Skeletal muscle cell (primary cell): ENCODE measurements around the gene SLC24A3.
A peak's percentile ranks its signal among the peaks of the same experiment; 100 is the strongest.
"Not testable (repeated sequence)": the region's sequence is repeated elsewhere in the genome, so short reads cannot be mapped to it uniquely, and the experiment has no call there.

ENCODE experiments used
- DNase-seq: peaks from one replicate; pipeline ENCODE4 v3.0.0-alpha.2; 2010; ENCODE audit warnings: low read depth
- H3K4me3 ChIP-seq: 2 replicates; pipeline ENCODE4 v1.5.1; 2011; ENCODE audit warnings: low read depth, mild to moderate bottlenecking, control low read depth, low read length, moderate library complexity

Gene SLC24A3

DNA sequence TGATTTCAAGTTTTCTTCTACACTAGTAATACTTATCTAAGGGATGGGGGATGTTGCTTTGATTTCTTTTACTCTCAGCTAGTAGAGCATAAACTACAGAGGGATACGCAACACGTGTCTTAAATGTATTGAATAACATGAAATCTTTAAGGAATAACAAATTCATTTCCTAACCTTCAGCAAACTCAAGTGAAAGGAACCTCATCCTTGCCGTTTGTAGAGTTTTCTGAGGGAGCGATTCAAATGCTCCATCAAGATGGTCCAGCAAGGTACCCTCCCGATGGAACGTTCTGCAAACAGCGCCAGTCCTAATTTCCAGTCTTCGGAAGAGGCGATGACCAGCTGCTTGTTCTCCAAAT, 450.2 kb downstream of the SLC24A3 start:
- no peak overlapping the region for H3K4me3 ChIP-seq
- DNase-seq: no peak

DNA sequence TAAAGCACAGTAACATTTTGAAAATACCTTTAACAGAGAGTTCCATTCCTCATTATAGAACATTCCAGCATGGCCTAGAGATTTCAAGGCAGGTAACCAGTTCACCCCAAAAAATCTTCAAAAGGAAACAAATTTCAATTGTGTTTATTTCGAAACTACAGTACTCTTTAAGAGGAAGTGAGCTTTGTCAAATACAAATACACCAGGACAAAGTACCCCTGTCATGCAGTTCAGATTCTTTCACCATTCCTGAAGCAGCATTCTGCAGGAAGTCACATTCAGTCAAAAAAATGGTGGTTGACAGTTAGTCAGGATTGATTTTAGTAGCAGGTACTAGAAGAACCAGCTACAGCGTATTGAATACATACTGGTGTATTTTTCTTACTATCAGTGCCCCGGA, 456.0 kb downstream of the SLC24A3 start:
- H3K4me3 ChIP-seq: no peak overlapping the region
- DNase-seq: no peak

DNA sequence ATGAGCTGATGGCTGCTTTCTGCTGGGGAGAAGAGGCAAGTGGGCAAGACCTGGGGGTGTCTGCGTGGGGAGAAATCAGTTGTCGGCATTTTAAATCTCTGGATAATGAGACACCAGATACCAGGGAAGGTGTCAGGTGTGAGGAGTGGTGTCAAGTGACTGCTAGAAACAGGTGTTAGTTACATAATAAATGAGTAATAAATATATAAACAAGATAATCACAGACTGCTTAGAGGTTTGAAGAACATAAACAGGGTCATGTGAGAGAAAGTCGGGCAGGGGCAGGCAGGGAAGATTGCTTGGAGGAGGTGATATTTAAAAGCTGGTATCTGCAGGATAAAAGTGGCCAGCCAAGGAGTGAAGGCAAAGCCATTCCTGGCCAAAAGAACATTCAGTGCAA, 458.4 kb downstream of the SLC24A3 start:
- H3K4me3 ChIP-seq: no peak overlapping the region
- no peak for DNase-seq

DNA sequence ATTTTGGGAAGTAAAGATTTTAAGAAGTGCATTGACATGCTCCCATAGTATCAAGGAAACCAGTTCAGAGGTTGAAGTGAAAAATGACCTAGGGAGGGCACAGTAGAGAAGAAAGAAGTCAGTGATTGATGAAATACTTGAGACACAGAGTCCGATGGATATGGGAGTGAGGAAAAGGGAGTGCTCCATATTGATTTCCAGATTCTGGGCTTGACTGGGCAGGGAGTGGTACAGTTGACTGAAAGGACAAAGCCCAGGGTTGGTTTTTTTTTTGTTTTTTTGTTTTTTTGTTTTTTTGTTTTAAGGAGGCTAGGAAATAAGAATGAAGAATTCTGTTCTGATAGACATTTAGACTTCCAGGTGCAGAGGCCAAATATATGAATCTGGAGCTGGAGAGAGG, 458.9 kb downstream of the SLC24A3 start:
- DNase-seq: no peak
- H3K4me3 ChIP-seq: no peak overlapping the region

DNA sequence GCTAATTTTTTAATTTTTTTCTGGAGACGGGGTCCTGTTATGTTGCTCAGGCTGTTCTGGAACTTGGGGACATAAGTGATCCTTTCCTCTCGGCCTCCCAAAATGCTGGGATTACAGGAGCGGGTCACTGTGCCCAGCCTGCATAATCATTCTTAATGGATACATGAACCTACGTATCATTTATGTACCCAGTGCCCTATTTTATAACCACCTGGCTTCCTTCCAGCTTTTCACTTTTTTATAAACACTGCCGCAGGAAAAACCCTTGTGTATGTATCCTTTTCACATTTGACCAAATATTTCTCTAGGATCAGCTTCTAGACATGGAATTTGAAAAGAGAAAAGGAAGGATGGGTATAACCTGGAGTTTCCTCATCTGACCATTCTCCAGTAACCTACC, 460.1 kb downstream of the SLC24A3 start:
- no peak for DNase-seq
- no peak overlapping the region for H3K4me3 ChIP-seq

DNA sequence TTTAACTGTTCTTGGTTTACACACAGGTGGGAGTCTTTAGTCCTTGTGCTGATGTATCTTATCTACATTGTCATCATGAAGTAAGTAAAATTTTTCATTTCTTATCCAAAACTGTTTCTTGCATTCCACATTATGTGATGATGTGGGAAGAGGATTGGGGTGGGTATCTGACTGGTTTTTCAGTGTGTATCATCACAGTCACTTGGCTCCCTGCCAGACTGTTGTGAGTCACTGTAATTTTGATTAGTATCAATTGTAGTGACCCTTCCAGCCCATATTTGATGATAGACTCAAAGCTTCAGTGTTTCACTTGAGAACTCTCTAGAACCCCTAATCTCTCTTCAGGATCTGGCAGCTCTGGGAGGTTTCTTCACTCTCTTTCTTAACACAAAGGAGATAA, 461.1 kb downstream of the SLC24A3 start:
- DNase-seq: no peak

DNA sequence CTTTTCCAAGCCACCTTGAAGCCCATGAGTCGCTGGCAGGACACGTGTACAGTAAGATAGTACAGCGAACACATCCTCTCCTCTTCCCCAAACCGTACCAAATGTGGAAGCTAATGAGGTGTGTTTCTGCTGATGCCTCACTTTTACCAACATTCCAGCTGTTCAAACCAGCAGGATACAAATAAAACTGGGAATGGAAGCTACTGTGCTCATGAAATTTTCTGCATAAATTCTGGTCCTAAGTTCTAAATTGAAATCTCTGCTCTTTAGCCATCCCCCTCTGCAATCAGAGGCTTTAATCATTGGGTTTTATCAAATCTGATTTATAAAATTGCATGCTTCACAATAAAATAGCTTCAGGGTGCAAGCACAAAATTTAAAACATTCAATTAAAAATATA, 463.8 kb downstream of the SLC24A3 start:
- H3K4me3 ChIP-seq: no peak overlapping the region
- no peak for DNase-seq

More for the DNA sequence above, 461.1 kb downstream of the SLC24A3 start:
- H3K4me3 ChIP-seq: no peak overlapping the region

DNA sequence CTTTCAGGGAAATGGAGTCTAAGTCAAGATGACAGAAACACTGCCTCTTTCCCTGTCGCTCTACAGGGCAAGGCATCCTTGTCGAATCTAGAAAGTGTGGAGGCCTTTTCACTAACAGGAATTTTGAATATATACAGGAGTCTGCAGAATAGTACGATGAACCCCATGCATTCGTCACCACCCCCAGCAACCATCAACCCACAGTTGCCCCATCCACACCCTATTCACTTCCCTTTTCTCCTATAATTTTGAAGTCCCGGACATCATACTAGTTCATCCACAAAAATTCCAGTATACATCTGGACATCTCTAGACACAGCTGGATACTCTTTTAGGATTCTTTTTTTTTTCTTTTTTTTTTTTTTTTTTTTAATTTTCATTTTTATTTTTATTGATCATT, 464.9 kb downstream of the SLC24A3 start:
- DNase-seq: no peak
- H3K4me3 ChIP-seq: no peak overlapping the region

DNA sequence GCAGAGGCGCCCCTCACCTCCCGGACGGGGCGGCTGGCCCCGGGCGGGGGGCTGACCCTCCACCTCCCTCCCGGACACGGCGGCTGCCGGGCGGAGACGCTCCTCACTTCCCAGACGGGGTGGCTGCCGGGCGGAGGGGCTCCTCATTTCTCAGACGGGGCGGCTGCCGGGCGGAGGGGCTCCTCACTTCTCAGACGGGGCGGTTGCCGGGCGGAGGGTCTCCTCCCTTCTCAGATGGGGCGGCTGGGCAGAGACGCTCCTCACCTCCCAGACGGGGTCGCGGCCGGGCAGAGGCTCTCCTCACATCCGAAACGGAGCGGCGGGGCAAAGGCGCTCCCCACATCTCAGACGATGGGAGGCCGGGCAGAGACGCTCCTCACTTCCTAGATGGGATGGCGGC, 466.1 kb downstream of the SLC24A3 start:
- H3K4me3 ChIP-seq, DNase-seq: not testable (repeated sequence)

DNA sequence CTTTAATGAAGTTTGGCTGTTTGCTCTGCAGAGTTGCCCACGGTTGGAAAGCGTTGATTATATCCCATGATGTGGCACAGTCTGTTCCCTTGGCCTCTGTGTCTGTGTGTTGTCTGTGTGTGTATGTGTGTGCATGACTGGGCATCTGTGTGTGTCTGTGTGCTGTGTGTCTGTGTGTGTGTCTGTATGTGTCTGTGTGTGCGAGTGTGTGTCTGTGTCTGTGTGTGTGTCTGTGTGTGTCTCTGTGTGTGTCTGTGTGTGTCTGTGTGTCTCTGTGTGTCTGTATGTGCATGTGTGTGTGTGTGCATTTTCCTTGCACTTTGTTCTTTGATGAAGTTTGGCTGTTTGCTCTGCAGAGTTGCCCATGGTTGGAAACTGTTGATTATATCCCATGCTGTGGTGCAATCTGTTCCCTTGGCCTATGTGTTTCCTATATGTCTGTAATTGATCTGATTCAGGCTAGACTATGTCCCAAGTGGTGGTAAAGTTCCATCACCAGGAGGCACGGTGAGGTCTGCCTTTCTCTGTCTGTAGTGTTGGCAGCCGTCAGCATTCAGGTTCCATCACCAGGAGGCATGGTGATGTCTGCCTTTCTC, 467.6 kb downstream of the SLC24A3 start:
- H3K4me3 ChIP-seq: no peak overlapping the region
- no peak for DNase-seq

DNA sequence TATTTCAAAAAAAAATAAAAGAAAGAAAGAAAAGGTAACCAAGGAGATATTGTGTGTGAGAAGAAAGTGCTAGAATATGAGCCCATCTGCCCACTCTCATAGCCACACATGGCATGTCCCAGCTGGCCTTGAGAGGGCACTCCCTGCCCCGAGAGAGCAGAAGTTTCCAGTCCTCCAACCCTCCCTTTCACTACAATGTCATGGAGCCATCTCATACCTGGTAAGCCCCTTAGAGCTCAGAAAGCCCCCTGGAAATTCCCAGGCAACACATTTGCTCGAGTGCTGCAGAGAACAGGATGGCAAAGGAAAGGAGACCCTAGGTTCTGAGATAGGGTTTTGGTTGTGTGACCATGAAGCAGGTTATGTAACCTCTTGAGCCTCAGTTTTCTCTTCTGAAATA, 469.8 kb downstream of the SLC24A3 start:
- no peak overlapping the region for H3K4me3 ChIP-seq
- DNase-seq: no peak

DNA sequence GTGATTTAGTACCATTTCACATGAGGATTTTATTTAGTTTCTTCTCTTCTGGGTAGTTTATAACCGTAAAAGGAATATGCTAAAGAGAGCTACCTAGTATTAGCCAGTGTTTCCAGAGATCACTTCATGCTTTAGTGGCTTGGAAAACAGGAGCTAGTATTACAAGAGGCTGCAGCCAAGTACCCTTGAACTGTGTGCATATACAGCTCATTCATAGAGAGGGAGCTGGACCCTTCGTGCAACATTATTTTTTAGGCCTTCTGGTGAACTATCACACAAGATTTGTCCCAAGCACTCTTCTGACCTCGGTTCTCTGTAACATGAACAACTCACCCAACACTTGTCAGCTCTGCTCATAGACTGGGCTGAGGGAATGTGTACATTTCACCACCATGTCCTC, 470.7 kb downstream of the SLC24A3 start:
- no peak overlapping the region for H3K4me3 ChIP-seq
- DNase-seq: no peak

DNA sequence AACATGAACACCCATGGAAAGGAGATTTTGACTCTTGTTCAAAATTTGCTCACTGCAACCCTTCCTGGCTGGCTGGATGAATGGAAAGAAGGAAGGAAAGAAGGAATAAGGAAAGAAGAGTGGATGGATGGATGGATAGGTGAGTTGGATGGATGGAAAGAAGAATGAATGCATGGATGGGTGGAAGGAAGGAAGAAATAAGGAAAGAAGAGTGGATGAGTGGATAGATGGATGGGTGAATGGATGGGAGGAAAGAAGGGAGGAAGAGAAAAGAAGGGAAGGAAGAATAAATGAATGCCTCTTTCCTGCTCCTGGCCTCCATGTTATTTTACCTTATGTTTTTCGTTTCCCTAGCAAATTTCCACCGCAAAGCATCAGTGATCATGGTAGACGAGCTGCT, 471.4 kb downstream of the SLC24A3 start:
- DNase-seq: no peak
- no peak overlapping the region for H3K4me3 ChIP-seq

DNA sequence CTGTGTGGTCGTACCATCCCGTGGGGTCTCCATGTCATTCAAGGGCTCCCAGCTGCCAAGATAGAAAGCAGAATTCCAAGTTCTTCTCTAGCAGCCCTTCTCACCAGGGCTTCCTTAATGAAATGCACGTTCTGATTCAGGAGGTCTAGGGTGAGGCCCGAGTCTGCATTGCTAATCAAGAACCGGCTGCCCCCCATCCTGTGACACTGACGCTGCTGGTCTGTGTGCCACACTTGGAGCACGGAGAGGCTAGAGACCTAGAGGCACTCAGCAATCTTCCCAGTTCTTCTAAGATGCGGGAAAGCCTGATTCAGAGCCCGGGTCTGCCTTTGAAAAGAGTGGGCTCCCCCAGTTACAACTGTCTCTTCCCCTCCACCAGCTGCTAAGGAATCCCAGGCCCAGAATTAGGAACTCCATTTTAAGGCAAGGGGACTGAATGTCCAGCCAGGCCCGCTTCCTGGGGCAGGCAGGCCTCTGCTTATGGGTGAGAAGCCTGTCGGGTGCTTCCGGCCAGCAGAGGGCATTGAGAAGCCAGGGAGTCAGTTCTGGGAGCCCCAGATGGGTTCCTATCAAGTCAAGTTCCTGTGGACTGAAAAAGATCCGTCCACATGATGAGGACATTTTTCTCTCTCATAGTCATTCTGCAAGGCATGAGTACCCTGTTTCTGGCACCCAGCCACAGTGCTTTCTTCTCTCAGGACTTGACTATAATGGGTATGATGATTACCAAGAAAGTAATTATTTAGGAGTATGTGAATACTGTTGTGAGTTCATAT, 475.8 kb downstream of the SLC24A3 start:
- no peak overlapping the region for H3K4me3 ChIP-seq
- peak; percentile 53 for DNase-seq

DNA sequence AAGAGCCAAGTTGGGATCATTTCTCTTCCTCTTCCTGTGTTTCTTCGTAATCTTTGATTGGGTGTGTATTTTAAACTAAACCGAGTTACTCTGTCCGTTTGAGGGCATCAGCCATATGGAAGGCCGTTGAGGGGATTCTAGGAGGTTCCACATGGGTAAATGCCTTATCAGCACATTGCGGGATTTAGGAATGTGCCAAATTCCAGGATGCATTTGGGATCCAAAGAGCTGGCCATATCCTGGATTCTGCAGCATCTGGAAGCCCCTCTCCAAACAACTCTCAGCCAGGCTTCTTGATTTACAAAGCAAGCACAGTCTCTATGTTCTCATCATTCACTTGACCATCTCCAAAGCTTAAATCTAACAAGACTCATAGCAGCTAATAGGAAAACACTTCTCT, 478.0 kb downstream of the SLC24A3 start:
- DNase-seq: no peak
- H3K4me3 ChIP-seq: no peak overlapping the region

DNA sequence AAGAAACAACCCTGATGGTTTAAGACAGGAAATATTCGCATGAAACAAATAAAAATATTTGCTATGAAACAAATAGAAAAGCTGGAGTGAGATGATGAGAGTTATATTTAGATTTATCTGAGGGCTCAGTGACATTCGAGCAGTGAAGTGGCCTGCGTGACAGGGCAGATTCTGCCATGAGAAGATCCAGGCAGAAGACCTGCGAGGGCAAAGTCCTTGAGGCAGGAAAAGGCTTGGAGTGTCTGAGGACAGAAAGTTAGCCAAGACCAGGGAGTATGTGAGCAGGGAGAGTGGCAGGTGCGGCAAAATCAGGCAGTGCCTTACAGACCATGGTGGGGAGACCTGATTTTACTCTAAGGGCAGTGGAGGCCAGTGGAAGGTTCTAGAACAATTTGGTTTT, 478.7 kb downstream of the SLC24A3 start:
- no peak overlapping the region for H3K4me3 ChIP-seq
- no peak for DNase-seq

DNA sequence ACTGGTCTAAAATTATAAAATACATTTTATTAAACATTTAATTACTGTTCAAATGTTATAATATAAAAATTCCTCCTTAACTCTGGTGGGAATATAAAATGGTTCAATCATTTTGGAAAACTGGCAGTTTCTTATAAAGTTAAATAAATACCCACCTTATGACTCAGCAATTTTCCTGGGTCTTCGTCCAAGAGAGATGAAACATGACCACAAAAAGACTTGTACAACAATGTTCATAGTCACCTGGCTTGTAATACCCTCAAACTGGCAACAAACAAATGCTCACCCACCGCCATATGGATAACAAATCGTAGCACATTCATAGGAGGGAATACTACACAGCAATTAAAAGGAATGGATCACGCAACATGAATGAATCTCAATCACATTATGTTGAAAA, 479.7 kb downstream of the SLC24A3 start:
- no peak for DNase-seq
- no peak overlapping the region for H3K4me3 ChIP-seq

DNA sequence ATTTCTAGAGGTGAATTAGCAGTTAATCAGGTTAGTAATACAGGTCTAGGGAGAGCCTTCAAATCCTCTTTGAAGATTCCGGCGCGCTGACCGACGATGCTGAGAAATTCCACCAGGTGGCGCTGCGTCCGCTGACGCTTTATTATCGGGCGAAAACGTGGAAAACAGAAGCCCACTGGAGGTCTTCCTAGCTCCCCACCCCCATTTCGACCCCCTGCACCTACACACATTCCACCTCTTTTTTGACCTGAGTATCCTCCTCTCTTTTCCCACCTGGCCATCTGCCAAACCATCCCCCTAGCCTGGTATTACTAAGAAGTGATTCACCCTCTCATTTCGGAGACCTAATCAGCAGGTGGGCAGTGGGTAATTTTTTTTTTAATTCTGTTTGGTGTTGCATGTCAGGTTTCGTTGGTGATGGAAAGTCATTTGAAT, 480.3 kb downstream of the SLC24A3 start:
- DNase-seq: no peak

DNA sequence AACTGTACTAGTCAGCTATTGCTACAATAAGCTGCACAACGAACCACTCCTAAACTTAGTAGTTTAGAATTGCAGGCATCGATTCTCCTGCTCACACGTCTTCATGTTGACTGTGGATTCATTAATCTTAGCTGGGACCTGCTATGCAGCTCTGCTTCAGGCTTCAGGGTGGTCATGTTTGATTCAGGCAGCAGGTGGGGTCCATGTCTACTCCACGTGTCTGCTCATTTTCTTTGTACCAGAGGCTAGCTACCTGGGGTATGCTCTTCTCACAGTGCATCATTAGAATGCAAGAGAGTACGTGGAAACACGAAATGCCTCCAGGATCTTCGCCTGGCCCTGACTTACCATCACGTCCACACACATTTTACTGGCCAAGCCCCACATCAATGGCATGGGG, 481.1 kb downstream of the SLC24A3 start:
- no peak overlapping the region for H3K4me3 ChIP-seq
- no peak for DNase-seq

More for the DNA sequence above, 480.3 kb downstream of the SLC24A3 start:
- no peak overlapping the region for H3K4me3 ChIP-seq

DNA sequence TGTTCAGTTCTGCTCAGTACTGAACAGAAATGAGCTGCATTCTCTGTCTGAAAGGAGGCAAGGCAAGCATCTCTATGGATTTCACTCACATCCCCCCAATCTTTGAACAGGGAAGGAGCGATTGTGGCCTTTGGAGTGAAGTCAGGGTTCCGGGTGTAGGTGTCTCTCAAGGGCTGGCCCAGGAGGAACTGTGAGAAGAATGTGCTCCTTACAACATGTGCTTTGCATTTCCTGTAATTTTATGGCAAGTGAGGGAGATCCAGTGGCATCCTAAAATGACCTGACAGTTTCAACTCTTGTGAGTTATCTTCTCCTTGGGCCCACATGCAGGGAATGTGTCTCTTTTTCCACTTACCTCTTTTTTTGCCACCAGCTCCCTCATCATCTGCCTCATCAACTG, 482.6 kb downstream of the SLC24A3 start:
- DNase-seq: no peak
- no peak overlapping the region for H3K4me3 ChIP-seq

DNA sequence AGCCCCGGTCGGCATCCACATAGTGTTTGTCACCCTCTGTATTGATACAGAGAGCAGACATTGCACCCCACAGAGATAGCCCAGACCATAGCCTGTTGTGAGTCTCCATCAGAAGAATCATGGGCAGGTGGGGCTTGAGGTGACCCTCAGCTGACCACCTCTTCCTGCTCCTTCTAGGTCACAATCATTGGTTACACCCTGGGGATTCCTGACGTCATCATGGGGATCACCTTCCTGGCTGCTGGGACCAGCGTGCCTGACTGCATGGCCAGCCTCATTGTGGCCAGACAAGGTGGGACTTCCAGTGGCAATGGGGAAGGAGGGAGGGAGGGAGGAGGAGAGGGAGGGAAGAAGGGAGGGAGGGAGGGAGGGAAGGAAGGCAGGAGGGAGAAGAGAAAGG, 484.2 kb downstream of the SLC24A3 start:
- H3K4me3 ChIP-seq: no peak overlapping the region
- no peak for DNase-seq
